Skeletal muscle satellite cell (primary cell): Measurements from ENCODE around the gene ASTN2.

Experiments
- H3K27me3 ChIP-seq: 2 replicates; pipeline ENCODE4 v1.7.0; 2013; ENCODE audit warnings: low read length; ENCODE audit not compliant: control insufficient read depth, insufficient read depth
- H3K36me3 ChIP-seq: 2 replicates; pipeline ENCODE4 v1.7.0; 2013; ENCODE audit warnings: mild to moderate bottlenecking, control low read depth, low read length; ENCODE audit not compliant: insufficient read depth
- H3K4me1 ChIP-seq: 2 replicates; pipeline ENCODE4 v1.7.0; 2013; ENCODE audit warnings: low read length; ENCODE audit not compliant: control insufficient read depth, insufficient read depth
- H3K4me2 ChIP-seq: 2 replicates; pipeline ENCODE4 v1.7.0; 2013; ENCODE audit warnings: mild to moderate bottlenecking, low read length
- H3K4me3 ChIP-seq: 2 replicates; pipeline ENCODE4 v1.7.0; 2013; ENCODE audit warnings: low read length
- H3K9ac ChIP-seq: 2 replicates; pipeline ENCODE4 v1.7.0; 2013; ENCODE audit warnings: mild to moderate bottlenecking, low read depth, low read length, moderate library complexity
- H3K9me3 ChIP-seq: replicated peaks from 2 replicates; pipeline ENCODE4 v1.7.0; 2013; ENCODE audit warnings: mild to moderate bottlenecking, control low read depth, low read length

Gene ASTN2

GRCh38 chr9:116800885-116801284 is 614.0 kb downstream of the ASTN2 start:
- Histone ChIP-seq H3K9me3 (no peaks in the 10 kb centered on the region), H3K9ac (no peak overlapping the region), H3K27me3 (no peaks in the 10 kb centered on the region), H3K36me3 (no peaks in the 10 kb centered on the region), H3K4me2 (no peak overlapping the region), H3K4me1 (no peaks in the 10 kb centered on the region), H3K4me3 (no peak overlapping the region)

- Histone ChIP-seq H3K4me1 (no peaks in the 10 kb centered on the region), H3K36me3 (no peaks in the 10 kb centered on the region), H3K9ac (no peak overlapping the region), H3K27me3 (no peaks in the 10 kb centered on the region), H3K4me3 (no peak overlapping the region), H3K9me3 (no peaks in the 10 kb centered on the region), H3K4me2 (no peak overlapping the region)
Observed at GRCh38 chr9:116800074-116800473, 614.8 kb downstream of the ASTN2 start.

GRCh38 chr9:116798521-116798920 is 616.3 kb downstream of the ASTN2 start:
- no peak overlapping the region for H3K9ac ChIP-seq
- no peak overlapping the region for H3K4me2 ChIP-seq
- no peaks in the 10 kb centered on the region for H3K9me3 ChIP-seq
- no peaks in the 10 kb centered on the region for H3K36me3 ChIP-seq
- no peak overlapping the region for H3K4me3 ChIP-seq
- H3K27me3 ChIP-seq: no peaks in the 10 kb centered on the region
- H3K4me1 ChIP-seq: no peaks in the 10 kb centered on the region

- Histone ChIP-seq H3K9me3 (no peaks in the 10 kb centered on the region), H3K4me1 (no peaks in the 10 kb centered on the region), H3K4me2 (no peak overlapping the region), H3K9ac (no peak overlapping the region), H3K36me3 (no peaks in the 10 kb centered on the region), H3K27me3 (no peaks in the 10 kb centered on the region), H3K4me3 (no peak overlapping the region)
Observed at GRCh38 chr9:116797276-116797675, 617.6 kb downstream of the ASTN2 start.

- Histone ChIP-seq H3K9me3 (no peaks in the 10 kb centered on the region), H3K4me3 (no peak overlapping the region), H3K27me3 (no peaks in the 10 kb centered on the region), H3K9ac (no peak overlapping the region), H3K36me3 (no peaks in the 10 kb centered on the region), H3K4me1 (no peaks in the 10 kb centered on the region), H3K4me2 (no peak overlapping the region)
Observed at GRCh38 chr9:116796669-116797068, 618.2 kb downstream of the ASTN2 start.

GRCh38 chr9:116795821-116796220 is 619.0 kb downstream of the ASTN2 start:
- H3K36me3 ChIP-seq: no peaks in the 10 kb centered on the region
- no peak overlapping the region for H3K4me3 ChIP-seq
- no peak overlapping the region for H3K4me2 ChIP-seq
- H3K9me3 ChIP-seq: no peaks in the 10 kb centered on the region
- no peaks in the 10 kb centered on the region for H3K4me1 ChIP-seq
- no peaks in the 10 kb centered on the region for H3K27me3 ChIP-seq
- H3K9ac ChIP-seq: no peak overlapping the region

GRCh38 chr9:116792271-116792670 is 622.6 kb downstream of the ASTN2 start:
- H3K4me1 ChIP-seq: no peaks in the 10 kb centered on the region
- H3K36me3 ChIP-seq: no peaks in the 10 kb centered on the region
- H3K27me3 ChIP-seq: no peaks in the 10 kb centered on the region
- no peak overlapping the region for H3K4me3 ChIP-seq
- H3K9me3 ChIP-seq: no peaks in the 10 kb centered on the region
- no peak overlapping the region for H3K9ac ChIP-seq
- H3K4me2 ChIP-seq: no peak overlapping the region

- Histone ChIP-seq H3K4me2 (no peak overlapping the region), H3K27me3 (no peaks in the 10 kb centered on the region), H3K4me3 (no peak overlapping the region), H3K4me1 (no peaks in the 10 kb centered on the region), H3K9me3 (no peaks in the 10 kb centered on the region), H3K36me3 (no peaks in the 10 kb centered on the region), H3K9ac (no peak overlapping the region)
Observed at GRCh38 chr9:116791326-116791725, 623.5 kb downstream of the ASTN2 start.

GRCh38 chr9:116789081-116789480 is 625.8 kb downstream of the ASTN2 start:
- H3K9me3 ChIP-seq: no peaks in the 10 kb centered on the region
- no peak overlapping the region for H3K4me3 ChIP-seq
- no peak overlapping the region for H3K9ac ChIP-seq
- no peaks in the 10 kb centered on the region for H3K36me3 ChIP-seq
- no peak overlapping the region for H3K4me2 ChIP-seq
- H3K4me1 ChIP-seq: no peaks in the 10 kb centered on the region
- H3K27me3 ChIP-seq: no peaks in the 10 kb centered on the region

- Histone ChIP-seq H3K9me3 (no peaks in the 10 kb centered on the region), H3K4me3 (no peak overlapping the region), H3K9ac (no peak overlapping the region), H3K4me1 (no peaks in the 10 kb centered on the region), H3K27me3 (no peaks in the 10 kb centered on the region), H3K36me3 (no peaks in the 10 kb centered on the region), H3K4me2 (no peak overlapping the region)
Observed at GRCh38 chr9:116786737-116787136, 628.1 kb downstream of the ASTN2 start.

GRCh38 chr9:116777116-116777515 is 637.7 kb downstream of the ASTN2 start:
- no peak overlapping the region for H3K9ac ChIP-seq
- H3K4me1 ChIP-seq: no peaks in the 10 kb centered on the region
- no peaks in the 10 kb centered on the region for H3K36me3 ChIP-seq
- no peaks in the 10 kb centered on the region for H3K9me3 ChIP-seq
- H3K4me3 ChIP-seq: no peak overlapping the region
- H3K27me3 ChIP-seq: no peaks in the 10 kb centered on the region
- H3K4me2 ChIP-seq: no peak overlapping the region

GRCh38 chr9:116774421-116775180 is 640.3 kb downstream of the ASTN2 start:
- H3K9me3 ChIP-seq: no peaks in the 10 kb centered on the region
- H3K36me3 ChIP-seq: no peaks in the 10 kb centered on the region
- no peak overlapping the region for H3K4me2 ChIP-seq
- H3K4me3 ChIP-seq: no peak overlapping the region
- H3K4me1 ChIP-seq: no peaks in the 10 kb centered on the region
- no peak overlapping the region for H3K9ac ChIP-seq
- H3K27me3 ChIP-seq: no peaks in the 10 kb centered on the region
